T-helper 2 cell treated with Interferon-gamma antibody and Interleukin-4, amounts not matched to agents 100 ng/mL and 5 ng/mL, for 36 hours (primary cell): Measurements from ENCODE around the gene FKBP2. TPM values are rescaled to one million over a fixed set of nuclear protein-coding genes. Genes with fewer than 3 reads are reported as not detected.

Source experiments
- intact Hi-C: fragments of 100-400 bp; cut with micrococcal nuclease; formaldehyde crosslinking; loops from one replicate; pipeline ENCODE4 v1.15.1; 2023
- total RNA-seq: library from RNA; stranded (reverse); gene quantifications from 2 replicates; pipeline ENCODE4 v1.2.3, GENCODE V29; 2022

FKBP2 gene
- total RNA-seq, 1 donor from 2014 or later, result 40.3 TPM

DNA sequence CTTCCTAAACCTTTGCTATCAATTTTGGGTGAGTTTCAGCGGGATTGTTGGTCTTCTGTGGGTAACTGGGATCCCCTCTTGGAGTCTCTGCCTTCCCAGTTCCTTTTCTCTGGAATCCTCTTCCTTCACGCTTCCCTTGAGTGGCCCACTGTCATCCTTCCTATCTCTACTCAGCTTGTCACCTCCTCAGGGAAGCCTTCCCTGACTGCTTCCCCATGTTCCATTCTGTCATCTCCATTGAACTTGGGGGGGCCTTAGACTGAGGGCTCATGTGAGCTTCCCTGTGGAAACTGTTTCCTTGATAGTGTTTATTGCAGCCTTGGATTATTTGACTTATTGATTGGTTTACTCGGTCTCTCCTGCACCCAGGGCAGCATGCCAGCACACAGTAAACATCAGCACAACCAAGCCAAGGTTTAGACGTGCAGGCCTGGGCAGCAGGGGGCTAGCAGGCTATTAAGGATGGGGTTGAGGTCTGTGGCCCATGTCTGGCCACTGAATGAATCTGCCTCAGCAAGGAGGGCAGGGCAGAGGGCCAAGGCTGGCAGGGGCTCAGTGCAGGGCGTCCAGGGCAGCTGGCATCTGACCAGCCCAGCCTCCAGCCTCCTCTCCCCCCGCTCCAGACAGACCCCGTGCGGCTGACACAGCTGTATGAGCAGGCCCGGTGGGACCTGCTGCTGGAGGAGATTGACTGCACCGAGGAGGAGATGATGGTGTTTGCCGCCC is 22.1 kb upstream of the FKBP2 start:
- intact Hi-C loops, result no loop called here

DNA sequence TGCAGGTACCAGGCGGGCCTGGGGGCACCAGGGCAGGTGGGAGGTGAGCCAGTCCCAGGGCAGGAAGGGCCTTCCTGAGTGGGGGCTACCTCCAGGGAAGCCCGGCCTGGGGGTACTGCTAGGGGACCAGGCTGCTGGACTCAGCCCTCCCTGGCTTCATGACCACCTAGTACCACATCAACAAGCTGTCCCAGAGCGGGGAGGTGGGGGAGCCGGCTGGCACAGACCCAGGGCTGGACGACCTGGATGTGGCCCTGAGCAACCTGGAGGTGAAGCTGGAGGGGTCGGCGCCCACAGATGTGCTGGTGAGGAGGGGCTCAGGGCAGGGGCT is 21.6 kb upstream of the FKBP2 start:
- intact Hi-C loops, result no loop called here

DNA sequence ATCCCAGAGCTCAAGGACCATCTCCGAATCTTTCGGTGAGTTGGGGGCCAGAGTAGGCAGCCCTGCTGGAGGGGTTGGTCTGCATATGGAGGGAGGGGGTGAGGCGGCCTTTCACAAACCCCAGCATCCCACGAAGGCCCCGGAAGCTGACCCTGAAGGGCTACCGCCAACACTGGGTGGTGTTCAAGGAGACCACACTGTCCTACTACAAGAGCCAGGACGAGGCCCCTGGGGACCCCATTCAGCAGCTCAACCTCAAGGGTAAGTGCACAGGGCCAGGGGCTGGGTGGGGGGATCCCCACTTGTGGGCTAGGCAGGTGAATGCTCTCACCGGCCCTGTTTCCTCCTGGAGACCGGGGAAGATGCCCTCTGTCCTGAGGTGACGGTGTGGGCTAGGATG is 21.1 kb upstream of the FKBP2 start:
- intact Hi-C loops, result no loop called here

DNA sequence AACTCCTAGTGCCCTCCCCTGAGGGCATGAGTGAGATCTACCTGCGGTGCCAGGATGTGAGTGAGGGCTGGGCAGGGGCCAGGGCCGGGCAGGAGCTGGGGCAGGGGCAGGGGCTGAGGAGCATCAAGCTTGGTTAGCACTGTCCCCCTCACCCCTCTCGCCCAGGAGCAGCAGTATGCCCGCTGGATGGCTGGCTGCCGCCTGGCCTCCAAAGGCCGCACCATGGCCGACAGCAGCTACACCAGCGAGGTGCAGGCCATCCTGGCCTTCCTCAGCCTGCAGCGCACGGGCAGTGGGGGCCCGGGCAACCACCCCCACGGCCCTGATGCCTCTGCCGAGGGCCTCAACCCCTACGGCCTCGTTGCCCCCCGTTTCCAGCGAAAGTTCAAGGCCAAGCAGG is 20.6 kb upstream of the FKBP2 start:
- intact Hi-C loops, result no loop called here

DNA sequence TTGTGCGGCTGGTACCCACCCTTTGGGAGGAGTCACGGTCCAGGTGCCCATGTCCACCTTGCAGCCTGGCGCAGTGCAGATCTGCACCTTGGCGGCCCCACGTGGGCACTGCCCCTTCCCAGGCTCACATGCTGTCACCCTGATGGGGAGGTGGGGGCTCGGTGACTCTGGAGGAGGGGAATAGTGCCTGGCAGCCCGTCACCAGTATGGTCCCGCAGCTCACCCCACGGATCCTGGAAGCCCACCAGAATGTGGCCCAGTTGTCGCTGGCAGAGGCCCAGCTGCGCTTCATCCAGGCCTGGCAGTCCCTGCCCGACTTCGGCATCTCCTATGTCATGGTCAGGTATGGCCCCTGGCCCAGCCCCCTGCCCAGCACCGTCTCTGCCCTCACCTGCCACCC is 20.1 kb upstream of the FKBP2 start:
- intact Hi-C loops, result no loop called here

DNA sequence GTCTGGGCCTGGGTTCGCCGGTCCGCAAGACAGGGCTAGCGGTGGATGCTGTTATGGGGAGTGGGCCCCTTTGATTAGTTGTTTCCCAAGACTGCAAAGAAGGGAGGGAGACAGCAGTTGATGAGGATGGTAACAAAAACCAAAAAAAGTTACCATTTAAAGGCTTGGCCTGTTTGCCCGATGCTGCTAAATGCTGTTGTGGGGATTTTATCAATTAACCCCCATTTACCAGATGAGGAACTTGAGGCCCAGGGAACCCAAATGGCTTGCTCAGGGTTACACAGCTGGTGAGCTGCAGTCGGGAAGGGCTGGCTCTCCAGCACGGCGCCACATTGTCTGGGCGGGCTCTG is 18.3 kb upstream of the FKBP2 start:
- intact Hi-C loops, result no loop called here

DNA sequence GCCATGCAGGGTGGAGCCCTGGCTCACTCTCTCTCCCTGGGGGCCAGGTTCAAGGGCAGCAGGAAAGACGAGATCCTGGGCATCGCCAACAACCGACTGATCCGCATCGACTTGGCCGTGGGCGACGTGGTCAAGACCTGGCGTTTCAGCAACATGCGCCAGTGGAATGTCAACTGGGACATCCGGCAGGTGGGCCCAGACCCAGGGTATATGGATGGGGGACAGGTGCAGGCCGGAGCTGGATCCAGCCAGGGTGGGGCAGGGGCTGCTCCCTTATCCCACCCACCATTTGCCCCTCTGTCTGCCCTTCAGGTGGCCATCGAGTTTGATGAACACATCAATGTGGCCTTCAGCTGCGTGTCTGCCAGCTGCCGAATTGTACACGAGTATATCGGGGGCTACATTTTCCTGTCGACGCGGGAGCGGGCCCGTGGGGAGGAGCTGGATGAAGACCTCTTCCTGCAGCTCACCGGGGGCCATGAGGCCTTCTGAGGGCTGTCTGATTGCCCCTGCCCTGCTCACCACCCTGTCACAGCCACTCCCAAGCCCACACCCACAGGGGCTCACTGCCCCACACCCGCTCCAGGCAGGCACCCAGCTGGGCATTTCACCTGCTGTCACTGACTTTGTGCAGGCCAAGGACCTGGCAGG is 17.8 kb upstream of the FKBP2 start:
- intact Hi-C loops, result no loop called here

DNA sequence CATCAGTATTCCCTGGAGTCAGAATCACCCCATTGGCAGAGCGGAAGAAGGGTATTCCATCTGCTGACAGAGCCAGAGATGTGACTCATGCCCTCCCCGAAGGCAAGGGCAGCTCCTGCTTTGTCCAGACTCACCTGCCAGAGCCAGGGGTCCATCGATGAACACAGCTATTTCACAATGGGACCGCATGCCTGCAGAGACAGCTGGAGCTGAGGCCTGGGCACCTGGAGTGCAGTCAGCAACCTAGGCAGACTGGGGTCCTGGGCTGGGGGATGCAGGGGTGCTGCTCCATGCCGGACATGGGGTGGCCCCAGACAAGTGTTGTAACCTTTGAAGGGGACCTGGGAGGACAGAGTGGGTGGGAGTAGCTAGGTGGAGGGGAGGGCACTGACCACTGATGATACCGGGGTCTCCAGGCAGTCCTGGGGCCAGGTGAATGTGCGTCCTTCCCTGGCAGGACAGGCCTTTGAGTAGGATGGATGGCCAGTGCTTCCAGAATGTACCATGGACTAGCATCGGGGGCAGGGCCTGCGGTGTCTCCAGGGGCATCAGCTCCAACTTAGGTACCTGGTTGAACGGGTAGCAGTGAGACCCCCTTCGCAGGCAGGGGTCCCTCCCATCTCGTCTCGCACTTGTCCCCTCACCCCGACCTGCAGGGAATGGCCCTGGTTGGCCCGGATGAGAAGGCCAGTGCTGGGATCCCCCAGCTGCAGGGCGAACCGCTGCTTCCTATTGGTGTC is 16.6 kb upstream of the FKBP2 start:
- intact Hi-C loops, result no loop called here

DNA sequence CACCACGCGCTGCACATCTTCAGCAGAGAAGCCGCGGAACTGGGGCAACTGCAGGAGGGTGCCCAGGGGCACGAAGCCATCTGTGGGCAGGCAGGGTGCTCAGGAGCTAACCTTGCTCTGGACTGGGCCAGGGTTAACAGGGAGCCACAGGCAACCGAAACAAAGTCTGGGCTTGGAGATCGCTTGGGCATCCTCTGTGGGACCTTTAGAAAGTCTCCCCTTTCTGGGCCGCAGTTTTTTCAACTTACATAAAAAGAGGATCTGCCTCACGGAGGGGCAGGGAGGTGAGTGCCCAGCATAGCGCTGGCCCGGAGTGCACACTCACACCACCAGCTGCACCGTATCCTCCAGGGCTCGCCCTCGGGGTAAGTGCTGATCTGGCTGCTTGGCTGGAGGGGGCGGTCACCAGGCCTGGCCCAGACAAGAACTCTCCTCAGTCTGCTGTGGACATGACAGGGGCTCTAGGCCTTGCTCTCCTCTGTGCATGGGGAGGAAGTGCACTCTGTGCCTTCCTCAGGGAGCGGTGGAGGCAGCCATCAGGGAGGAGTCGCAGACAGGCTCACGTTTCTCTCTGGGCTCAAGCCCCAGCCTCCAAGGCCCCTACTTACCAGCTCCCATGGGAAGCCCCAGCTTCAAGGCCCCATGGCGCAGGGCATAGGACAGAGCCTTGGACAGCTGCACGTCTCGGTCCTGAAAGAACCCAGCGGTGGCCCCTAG is 15.8 kb upstream of the FKBP2 start:
- intact Hi-C loops, result no loop called here

DNA sequence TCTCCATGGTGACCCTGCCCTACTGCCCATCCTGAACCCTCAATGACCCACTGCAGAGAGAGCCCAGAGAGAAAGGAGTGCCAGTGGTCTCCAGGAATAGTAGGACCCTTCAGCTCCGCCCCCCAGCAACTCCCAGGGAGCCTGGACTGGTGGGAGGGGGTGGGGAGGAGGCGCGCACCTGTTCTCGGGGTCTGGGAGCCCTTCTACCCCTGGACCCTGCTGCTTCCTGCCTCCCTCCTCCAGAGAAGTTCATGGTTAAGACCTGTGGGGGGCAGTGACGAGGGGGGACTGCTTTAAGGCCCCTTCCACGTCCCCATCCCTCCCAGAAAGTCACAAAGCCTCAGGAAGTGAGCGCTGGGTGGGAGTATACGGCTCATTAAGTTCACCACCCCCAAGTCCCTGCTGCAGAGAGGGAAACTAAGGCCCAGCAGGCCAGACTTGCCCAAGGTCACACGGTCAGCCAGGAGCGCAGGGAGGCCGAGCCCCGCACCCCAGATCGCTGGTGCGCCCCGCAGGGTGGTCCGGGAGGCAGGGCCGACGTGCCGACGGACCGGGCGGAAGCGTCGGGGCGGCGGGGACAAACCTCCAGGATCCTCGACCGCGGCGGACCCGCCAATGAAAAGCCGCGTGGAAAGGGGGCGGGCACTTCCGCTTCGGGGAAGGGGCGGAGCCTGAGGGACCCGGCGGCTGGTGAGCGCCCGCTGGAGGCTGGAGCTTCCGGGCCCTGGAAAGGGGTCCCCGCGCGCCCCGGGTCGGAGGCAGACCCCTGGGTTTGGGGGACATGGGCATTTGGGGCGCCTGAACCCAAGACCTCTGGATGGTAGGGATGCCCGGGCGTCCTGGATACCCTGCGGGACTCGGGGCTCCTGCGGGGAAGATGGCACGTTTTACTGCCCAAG is 15.0 kb upstream of the FKBP2 start, which contains the start of the genes NUDT22 and TRPT1:
TSS of gene NUDT22 (plus strand) at position 667 of the 899 bp plus-strand sequence. CDS start 379 bp downstream, outside the sequence.
TSS of gene TRPT1 (minus strand) at position 579 of the 899 bp plus-strand sequence. CDS start at position 253, 326 bp downstream.
- intact Hi-C loops, result loop anchor here (1.0 to 2.0 kb wide), 3 partner anchors 15 to 43 kb away; partner anchors contain the start of genes FERMT3 and FKBP2

DNA sequence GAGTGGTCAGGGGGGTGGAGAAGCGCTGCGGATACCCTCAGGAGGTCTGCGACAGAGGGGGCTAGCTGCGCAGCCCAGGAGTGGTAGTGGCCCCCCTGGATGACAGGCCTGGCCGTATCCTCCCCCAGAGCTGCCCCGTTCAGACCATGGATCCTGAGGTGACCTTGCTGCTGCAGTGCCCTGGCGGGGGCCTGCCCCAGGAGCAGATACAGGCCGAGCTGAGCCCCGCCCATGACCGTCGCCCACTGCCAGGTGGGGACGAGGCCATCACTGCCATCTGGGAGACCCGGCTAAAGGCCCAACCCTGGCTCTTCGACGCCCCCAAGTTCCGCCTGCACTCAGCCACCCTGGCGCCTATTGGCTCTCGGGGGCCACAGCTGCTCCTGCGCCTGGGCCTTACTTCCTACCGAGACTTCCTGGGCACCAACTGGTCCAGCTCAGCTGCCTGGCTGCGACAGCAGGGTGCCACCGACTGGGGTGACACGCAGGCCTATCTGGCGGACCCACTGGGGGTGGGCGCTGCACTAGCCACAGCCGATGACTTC is 14.3 kb upstream of the FKBP2 start:
- intact Hi-C loops, result loop anchor here (1.0 to 2.0 kb wide), 3 partner anchors 14 to 43 kb away; partner anchors contain the start of genes FERMT3 and FKBP2

DNA sequence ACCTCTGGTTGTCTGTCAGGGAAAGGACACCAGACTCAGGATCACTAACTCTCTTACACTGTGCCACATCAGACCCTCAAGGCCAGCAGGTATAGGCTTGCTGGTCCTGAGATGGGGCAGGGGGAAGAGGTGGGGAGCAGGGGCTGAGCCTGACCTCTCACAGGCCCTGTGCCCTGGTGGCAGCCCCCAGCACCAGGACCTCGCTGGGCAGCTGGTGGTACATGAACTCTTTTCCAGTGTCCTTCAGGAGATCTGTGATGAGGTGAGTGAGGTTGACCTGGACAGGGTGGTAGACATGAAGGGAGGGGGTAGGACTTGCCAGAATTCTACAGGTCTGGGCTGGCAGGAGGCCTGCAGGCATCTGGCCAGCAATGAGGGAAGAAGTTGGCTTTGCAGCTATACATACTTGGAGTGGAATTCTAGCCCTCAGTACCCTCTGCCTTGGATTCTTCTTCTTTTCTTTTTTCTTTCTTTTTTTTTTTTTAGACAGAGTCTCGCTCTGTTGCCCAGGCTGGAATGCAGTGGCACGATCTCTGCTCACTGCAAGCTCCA is 13.4 kb upstream of the FKBP2 start:
- intact Hi-C loops, result loop anchor here (2.0 kb wide), 2 partner anchors 13 to 21 kb away; partner anchors contain the start of genes FERMT3 and FKBP2

DNA sequence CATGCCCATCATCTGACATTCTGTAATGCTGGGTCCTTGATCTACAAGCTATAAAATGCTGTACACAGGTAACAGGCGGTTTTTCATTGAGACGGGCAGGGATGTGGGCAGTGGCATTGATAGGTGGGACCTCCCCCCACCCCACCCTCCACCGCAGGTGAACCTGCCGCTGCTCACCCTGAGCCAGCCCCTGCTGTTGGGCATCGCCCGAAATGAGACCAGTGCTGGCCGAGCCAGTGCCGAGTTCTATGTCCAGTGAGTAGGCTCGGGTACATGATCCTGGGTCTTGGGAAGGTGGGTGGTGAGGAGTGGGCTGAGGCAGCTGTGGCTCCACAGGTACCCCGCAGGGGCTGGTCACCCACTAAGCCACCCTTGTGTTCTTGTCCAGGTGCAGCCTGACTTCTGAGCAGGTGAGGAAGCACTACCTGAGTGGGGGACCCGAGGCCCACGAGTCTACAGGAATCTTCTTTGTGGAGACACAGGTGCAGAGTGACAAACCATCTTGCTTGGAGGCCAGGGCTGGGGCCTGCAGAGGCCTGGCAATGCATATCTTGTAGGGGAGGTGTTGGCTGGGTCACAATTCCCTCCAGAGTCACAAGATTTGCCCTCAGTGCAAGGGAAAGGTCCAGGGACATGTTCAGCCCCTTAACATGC is 11.7 kb upstream of the FKBP2 start:
- intact Hi-C loops, result no loop called here

DNA sequence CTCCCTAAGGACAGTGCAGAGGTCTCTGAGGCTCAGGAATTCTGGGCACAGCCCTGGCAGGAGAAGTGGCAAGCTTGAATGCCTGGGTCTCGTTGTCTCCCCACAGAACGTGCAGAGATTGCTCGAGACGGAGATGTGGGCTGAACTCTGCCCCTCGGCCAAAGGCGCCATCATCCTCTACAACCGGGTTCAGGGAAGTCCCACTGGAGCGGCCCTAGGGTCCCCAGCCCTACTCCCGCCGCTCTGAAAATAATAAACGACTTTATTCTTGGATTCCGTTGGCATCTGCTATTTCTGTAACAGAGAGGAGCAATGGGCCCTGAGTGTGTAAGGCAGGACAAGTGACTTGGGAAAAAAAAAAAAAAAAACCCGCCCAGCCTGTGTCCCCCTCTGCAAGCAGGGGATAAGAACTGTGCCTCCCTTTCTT is 11.1 kb upstream of the FKBP2 start:
- intact Hi-C loops, result loop anchor here (1.0 kb wide), 2 partner anchors 12 to 76 kb away; partner anchors contain the start of genes ESRRA and FKBP2

DNA sequence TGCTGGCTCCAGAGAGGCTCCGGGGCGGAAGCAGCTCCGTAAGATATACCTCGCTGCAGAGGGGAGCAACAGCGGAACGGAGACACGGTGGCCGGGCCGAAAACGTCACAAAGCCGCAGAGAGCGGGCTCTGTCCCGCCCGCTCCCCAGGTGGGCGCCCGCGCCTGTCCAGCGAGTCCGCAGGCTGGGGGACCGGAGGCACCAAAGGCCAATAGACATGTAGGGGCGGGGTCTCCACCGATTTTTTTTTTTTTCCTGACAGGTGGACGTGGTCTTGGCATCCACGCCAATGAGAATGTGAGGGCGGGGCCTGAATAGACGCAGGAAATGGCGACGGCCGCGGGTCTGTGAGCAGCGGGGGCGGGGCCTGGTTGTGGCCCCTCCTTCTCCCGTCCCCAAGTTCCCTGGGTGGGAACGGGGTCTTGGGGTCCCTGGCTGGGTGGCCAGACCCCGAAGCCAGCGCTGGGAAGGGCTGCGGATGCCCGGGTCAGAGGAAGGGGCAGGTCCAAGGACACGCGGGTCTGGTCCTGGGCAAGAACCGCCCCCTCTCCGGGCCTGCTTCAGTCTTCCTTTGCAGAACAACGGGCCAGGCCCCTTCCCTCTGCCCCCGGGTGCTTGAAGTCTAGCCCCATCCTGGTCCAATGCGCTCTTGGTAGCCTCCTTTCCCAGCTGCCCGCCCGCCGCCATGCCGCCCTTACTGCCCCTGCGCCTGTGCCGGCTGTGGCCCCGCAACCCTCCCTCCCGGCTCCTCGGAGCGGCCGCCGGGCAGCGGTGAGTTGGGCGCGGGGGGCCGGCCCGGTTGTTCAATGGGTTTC is 10.5 kb upstream of the FKBP2 start, which contains the start of gene DNAJC4:
TSS of gene DNAJC4 (plus strand) at position 378 of the 814 bp plus-strand sequence. CDS start at position 685, 307 bp downstream.
- intact Hi-C loops, result loop anchor here (1.0 kb wide), 2 partner anchors 11 to 75 kb away; partner anchors contain the start of genes ESRRA and FKBP2

DNA sequence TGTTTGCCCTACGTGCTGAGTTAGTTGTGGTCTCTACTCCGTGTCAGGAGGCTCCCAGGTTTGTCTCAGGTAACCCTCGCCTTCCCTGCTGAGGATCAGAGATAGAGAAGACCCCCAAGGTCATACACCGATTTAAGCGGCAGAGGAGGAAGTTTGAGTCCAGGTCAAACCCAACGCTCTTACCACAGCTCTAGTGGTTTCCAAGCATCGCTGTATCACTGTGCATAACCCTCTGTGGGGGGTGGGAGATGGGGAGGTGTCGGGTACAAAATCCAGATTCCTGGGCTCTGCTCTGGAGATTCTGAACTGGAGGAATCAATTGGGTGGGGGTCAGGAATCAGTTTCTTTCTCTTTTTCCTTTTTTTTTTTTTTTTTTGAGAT is 9.9 kb upstream of the FKBP2 start:
- intact Hi-C loops, result loop anchor here (1.0 kb wide), 2 partner anchors 10 to 74 kb away; partner anchors contain the start of genes ESRRA and FKBP2

DNA sequence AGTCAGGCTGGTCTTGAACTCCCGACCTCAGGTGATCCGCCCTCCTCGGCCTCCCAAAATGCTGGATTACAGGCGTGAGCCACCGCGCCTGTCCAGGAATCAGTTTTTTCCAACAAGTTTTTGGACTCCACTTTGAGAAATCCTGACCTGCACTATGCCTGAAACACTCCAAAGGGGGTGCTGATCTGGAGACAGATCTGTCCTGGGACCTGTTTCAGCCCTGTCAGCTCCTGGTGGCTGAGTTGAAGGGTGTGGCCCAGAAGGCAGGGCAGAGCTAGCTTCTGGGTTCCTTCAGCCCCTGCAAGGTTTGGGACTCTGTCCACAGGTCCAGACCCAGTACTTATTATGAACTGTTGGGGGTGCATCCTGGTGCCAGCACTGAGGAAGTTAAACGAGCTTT is 9.3 kb upstream of the FKBP2 start:
- intact Hi-C loops, result no loop called here
